A549 (cell line): Measurements from ENCODE around the gene TASOR2. TPM values are rescaled to one million over a fixed set of nuclear protein-coding genes. Genes with fewer than 3 reads are reported as not detected.

Experiments used
- ATAC-seq, 2 experiments: fragments of 200-7000 bp in 1 of 2; fragments of >200 bp in 1 of 2; cut with Nextera tagmentation in 1 of 2; cut with Tn5 transposase in 1 of 2; 3 replicates each; pipeline versions ENCODE4 v1.8.0 to v1.9.1; 2018 to 2020; ENCODE audit warnings: mild to moderate bottlenecking in 1 of 2, moderate library complexity in 1 of 2
- CTCF ChIA-PET: fragments of 300-600 bp; sonication (Branson Sonifier 250); formaldehyde crosslinking; extraction: SDS; loops from one replicate; lab custom pipeline; 2021; ENCODE audit warnings: antibody characterized with exemption, inconsistent platforms; lab: Yijun Ruan, JAX
- POLR2A ChIA-PET: fragments of 350-600 bp; formaldehyde crosslinking; extraction: SDS; loops from one replicate; lab custom pipeline; 2021; ENCODE audit warnings: antibody characterized with exemption, inconsistent platforms; lab: Yijun Ruan, JAX
- DNase-seq, 2 experiments: peaks; one replicate each; pipeline versions ENCODE4 v3.0.0 to v3.0.0-alpha.2; 2011 to 2016; ENCODE audit warnings: low read depth in 1 of 2, low spot score in 1 of 2
- FAIRE-seq: peaks from 2 replicates; lab custom pipeline; 2011; peaks lifted over from hg19 to GRCh38; lab: Jason Lieb, UNC
- H3K27ac ChIP-seq, 2 experiments: fragments of >200 bp; sonication (Bioruptor Twin); formaldehyde crosslinking; 3 replicates each; pipeline ENCODE4 v1.5.1; 2016 to 2017
- H3K4me1 ChIP-seq: fragments of >200 bp; sonication (Bioruptor Twin); formaldehyde crosslinking; 3 replicates; pipeline ENCODE4 v1.6.1; 2016
- H3K4me2 ChIP-seq: fragments of >200 bp; sonication (Bioruptor Twin); formaldehyde crosslinking; 3 replicates; pipeline ENCODE4 v1.6.1; 2016
- H3K4me3 ChIP-seq: fragments of >200 bp; sonication (Bioruptor Twin); formaldehyde crosslinking; 3 replicates; pipeline ENCODE4 v1.5.1; 2016
- H3K9me3 ChIP-seq: fragments of >200 bp; sonication (Bioruptor Twin); formaldehyde crosslinking; 3 replicates; pipeline ENCODE4 v1.6.1; 2016
- CHD4 ChIP-seq: fragments of 200-600 bp; sonication (generic); IDR thresholded peaks from 2 replicates; pipeline ENCODE4 v1.6.1; 2016; ENCODE audit warnings: antibody characterized with exemption, mild to moderate bottlenecking, borderline replicate concordance
- E2F6 ChIP-seq: IDR thresholded peaks from 2 replicates; pipeline ENCODE4 v1.6.1; 2012; ENCODE audit warnings: low read depth, borderline replicate concordance
- EHMT2 ChIP-seq: fragments of 200-600 bp; sonication (generic); IDR thresholded peaks from 2 replicates; pipeline ENCODE4 v1.6.1; 2016; ENCODE audit warnings: antibody characterized with exemption, low read depth, mild to moderate bottlenecking, moderate library complexity
- FOXS1 ChIP-seq: fragments of 250-450 bp; sonication (Bioruptor Pico); IDR thresholded peaks from 2 replicates; pipeline ENCODE4 v1.5.0; 2020; ENCODE audit warnings: mild to moderate bottlenecking, moderate library complexity
- HDAC2 ChIP-seq: fragments of 200-600 bp; sonication (generic); IDR thresholded peaks from 2 replicates; pipeline ENCODE4 v1.6.1; 2016
- HEYL ChIP-seq: fragments of 250-450 bp; sonication (Bioruptor Pico); IDR thresholded peaks from 2 replicates; pipeline ENCODE4 v1.8.0; 2021; ENCODE audit warnings: mild to moderate bottlenecking, moderate library complexity
- HOXB13 ChIP-seq: fragments of 250-450 bp; sonication (Bioruptor Pico); IDR thresholded peaks from 2 replicates; pipeline ENCODE4 v1.5.0; 2020; ENCODE audit warnings: low read depth, mild to moderate bottlenecking, moderate library complexity
- JUN ChIP-seq, 2 experiments: fragments of >200 bp; sonication (Bioruptor Twin); formaldehyde crosslinking; IDR thresholded peaks; 2 replicates in 1 of 2; 3 replicates in 1 of 2; pipeline ENCODE4 v1.6.1; 2016 to 2017
- JUNB ChIP-seq: fragments of >200 bp; sonication (Bioruptor Twin); formaldehyde crosslinking; IDR thresholded peaks from 2 replicates; pipeline ENCODE4 v1.6.1; 2016
- KDM1A ChIP-seq: fragments of 200-600 bp; sonication (generic); IDR thresholded peaks from 2 replicates; pipeline ENCODE4 v1.6.1; 2016; ENCODE audit warnings: low read depth, mild to moderate bottlenecking
- MAFK ChIP-seq: fragments of 450-650 bp; IDR thresholded peaks from 2 replicates; pipeline ENCODE4 v1.6.1; 2014; ENCODE audit not compliant: partially characterized antibody
- NPAS2 ChIP-seq: fragments of 250-450 bp; sonication (Bioruptor Pico); IDR thresholded peaks from 2 replicates; pipeline ENCODE4 v1.8.0; 2022; ENCODE audit warnings: mild to moderate bottlenecking, moderate library complexity, borderline replicate concordance
- PHF8 ChIP-seq: fragments of 200-600 bp; sonication (generic); IDR thresholded peaks from 2 replicates; pipeline ENCODE4 v1.6.1; 2016; ENCODE audit warnings: low read depth, mild to moderate bottlenecking, antibody characterized with exemption, moderate library complexity, borderline replicate concordance
- POLR2A ChIP-seq: IDR thresholded peaks from 2 replicates; pipeline ENCODE4 v1.6.1; 2012; ENCODE audit warnings: mild to moderate bottlenecking, low read length
- POLR2AphosphoS2 ChIP-seq: conservative IDR thresholded peaks from 2 replicates; pipeline ENCODE4 v1.6.1; 2012; ENCODE audit warnings: low read length, improper control_type of control experiment, inconsistent platforms
- RNF2 ChIP-seq: fragments of 200-600 bp; sonication (generic); IDR thresholded peaks from 2 replicates; pipeline ENCODE4 v1.6.1; 2016; ENCODE audit warnings: low read depth, mild to moderate bottlenecking, antibody characterized with exemption, moderate library complexity, borderline replicate concordance
- SMC3 ChIP-seq: fragments of >200 bp; sonication (Bioruptor Twin); formaldehyde crosslinking; IDR thresholded peaks from 3 replicates; pipeline ENCODE4 v1.6.1; 2018; ENCODE audit warnings: inconsistent platforms
- ZFP36 ChIP-seq: fragments of 450-650 bp; IDR thresholded peaks from 2 replicates; pipeline ENCODE4 v1.6.1; 2014; ENCODE audit warnings: borderline replicate concordance; ENCODE audit not compliant: partially characterized antibody
- ZSCAN20 ChIP-seq: fragments of 250-450 bp; sonication (Bioruptor Pico); IDR thresholded peaks from 2 replicates; pipeline ENCODE4 v1.8.0; 2022; ENCODE audit warnings: mild to moderate bottlenecking, moderate library complexity
- WGBS: methylation state at CpG from one replicate; pipeline ENCODE4 v1.1.6; 2017; ENCODE audit errors: missing lambda C conversion rate; 5-methylcytosine and 5-hydroxymethylcytosine counted together
- polyA plus RNA-seq, 4 experiments: library from polyadenylated mRNA; depleted of rRNA in 3 of 4; stranded (reverse); fragments of >200 nt; fragmentation: RNase III in 1 of 4; extraction: RNeasy Plus Mini Kit Qiagen cat#74134 plus additional on column Dnase treatment in 1 of 4; gene quantifications; 2 replicates in 3 of 4; 3 replicates in 1 of 4; pipeline ENCODE4 v1.2.3, GENCODE V29; 2011 to 2017
- TF ChIP-seq, protein P1 (sequence below): IDR thresholded peaks from 2 replicates; pipeline ENCODE4 v1.6.1; 2012

Gene TASOR2
- polyA plus RNA-seq, 2 of the 4 experiments (the other 2 are of a cell fraction) = 27.0 to 96.7 TPM

DNA sequence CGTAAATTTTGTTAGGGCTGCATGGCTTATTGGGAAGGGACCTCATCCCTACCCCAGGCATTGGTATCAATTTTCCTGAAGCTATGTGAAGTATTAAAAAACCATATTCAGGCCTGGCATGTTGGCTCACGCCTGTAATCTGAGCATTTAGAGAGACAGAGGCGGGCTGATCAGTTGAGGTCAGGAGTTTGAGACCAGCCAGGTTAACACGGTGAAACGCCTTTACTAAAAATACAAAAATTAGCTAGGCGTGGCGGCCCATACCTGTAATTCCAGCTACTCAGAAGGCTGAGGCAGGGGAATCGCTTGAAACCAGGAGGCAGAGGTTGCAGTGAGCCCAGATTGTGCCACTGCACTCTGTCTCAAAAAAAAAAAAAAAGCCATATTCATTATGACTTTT is 7.1 kb downstream of the TASOR2 start:
- Histone ChIP-seq H3K9me3 (no peaks in the 10 kb centered on the region), H3K4me2 (peak overlapping the region; percentile 90), H3K27ac (peak overlapping the region in 1 of 2 experiments; percentile 91; a peak in 4 of 6 replicates), H3K4me1 (peaks cover 32% of the 10 kb centered on the region; the same call in 2 of the 3 replicates), H3K4me3 (peak overlapping the region; percentile 51; the same call in 2 of the 3 replicates)
- CTCF ChIA-PET = interaction anchor here (1.0 to 2.4 kb wide), 5 partner anchors 9 to 876 kb away, joined by 3 to 10 read pairs (median 6); no protein-coding TSS in a partner anchor
- no peak for TF ChIP-seq JUNB
- TF ChIP-seq POLR2AphosphoS2 = no peak
- TF ChIP-seq ZSCAN20 (CRISPR knock-in tag) = no peak
- no peak for TF ChIP-seq SMC3
- TF ChIP-seq FOXS1 = no peak
- no peak for TF ChIP-seq POLR2A
- no peak for TF ChIP-seq E2F6
- no peak for TF ChIP-seq PHF8
- POLR2A ChIA-PET = interaction anchor here (0.6 kb wide), 1 partner anchor 18 kb away, joined by 3 read pairs; no protein-coding TSS in a partner anchor
- DNase-seq (no peak), ATAC-seq (no peak), FAIRE-seq (no peak)
- 63% methylated on average over 8 of the region's 8 CpGs for WGBS

DNA sequence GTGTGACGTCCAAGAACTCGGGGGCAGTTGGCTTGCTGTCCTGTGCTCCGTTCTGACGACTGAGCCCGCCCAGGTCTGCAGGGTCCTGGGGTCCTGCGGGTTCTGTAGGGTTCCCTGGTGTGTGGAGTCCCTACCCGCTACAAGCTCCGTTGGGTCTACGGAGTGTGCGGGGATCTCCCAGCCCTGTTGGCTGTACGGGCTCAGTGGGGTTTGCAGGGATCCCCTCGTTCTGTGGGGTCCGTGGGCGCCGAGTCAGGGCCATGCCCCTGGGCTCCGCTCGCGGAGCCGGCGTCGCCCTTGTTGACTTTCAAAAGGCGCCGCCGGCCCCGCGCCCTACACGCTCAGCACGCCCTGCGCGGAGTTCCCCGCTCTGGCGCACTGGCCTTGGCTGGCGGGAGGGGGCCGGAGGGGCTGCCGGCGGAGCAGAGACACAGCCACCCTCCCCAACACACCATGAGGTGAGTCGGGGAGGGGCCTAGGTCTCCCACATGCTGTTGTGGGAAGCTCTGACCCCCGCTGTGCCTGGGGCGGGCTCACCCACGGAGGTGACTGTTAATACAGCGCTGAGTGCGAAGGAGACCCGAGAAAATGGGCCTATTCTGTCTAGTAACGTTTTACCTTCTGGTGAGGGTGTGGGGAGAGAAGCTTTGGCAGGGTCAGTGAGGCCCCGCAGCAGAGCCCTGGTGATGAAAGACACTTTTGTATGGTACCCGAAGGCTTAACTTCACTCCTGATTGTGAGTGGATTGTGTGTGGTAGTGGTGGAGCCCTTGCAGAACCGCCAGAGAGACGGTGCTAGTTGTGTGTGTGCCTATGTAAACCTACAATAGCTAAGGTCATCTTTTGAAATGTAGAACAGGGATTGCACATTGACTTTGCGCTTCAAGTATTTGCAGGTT is 8.1 kb downstream of the TASOR2 start:
- ChIA-PET CTCF (interaction anchor here (0.8 to 2.4 kb wide), 6 partner anchors 10 to 877 kb away, joined by 3 to 10 read pairs (median 5); no protein-coding TSS in a partner anchor), POLR2A (interaction anchor here (0.6 to 1.3 kb wide), 2 partner anchors 8 to 17 kb away, joined by 3 to 5 read pairs; partner anchors contain the start of gene TASOR2)
- H3K9me3 ChIP-seq = no peaks in the 10 kb centered on the region
- FAIRE-seq = no peak
- peak; percentile 18 to 55 for DNase-seq
- H3K27ac ChIP-seq = peak overlapping the region; percentile 67 to 91
- peak overlapping the region; percentile 51 for H3K4me3 ChIP-seq
- peaks cover 24% of the 10 kb centered on the region; the same call in 2 of the 3 replicates for H3K4me1 ChIP-seq
- WGBS = 6% methylated on average over 29 of the region's 49 CpGs
- ATAC-seq = peak; percentile 91 to 92
- peak overlapping the region; percentile 90 for H3K4me2 ChIP-seq
- TF ChIP-seq E2F6 = peak; percentile 58; the same call in 1 of the 2 replicates
- TF ChIP-seq PHF8 = peak; percentile 10; the same call in 1 of the 2 replicates
- no peak for TF ChIP-seq NPAS2
- no peak for TF ChIP-seq HDAC2
- TF ChIP-seq CHD4 = no peak
- TF ChIP-seq MAFK = no peak
- 0 out of 5 replicates have a peak, but pooled peaks of 1 of the 2 experiments have one; percentile 23 for TF ChIP-seq JUN (IDR thresholded peaks at IDR 0.05)
- no peak for TF ChIP-seq RNF2
- no peak for TF ChIP-seq HOXB13
- no peak for TF ChIP-seq SMC3
- TF ChIP-seq HEYL (CRISPR knock-in tag) = no peak
- TF ChIP-seq, protein P1, sequence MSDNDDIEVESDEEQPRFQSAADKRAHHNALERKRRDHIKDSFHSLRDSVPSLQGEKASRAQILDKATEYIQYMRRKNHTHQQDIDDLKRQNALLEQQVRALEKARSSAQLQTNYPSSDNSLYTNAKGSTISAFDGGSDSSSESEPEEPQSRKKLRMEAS = peak; percentile 78
- TF ChIP-seq KDM1A = no peak

DNA sequence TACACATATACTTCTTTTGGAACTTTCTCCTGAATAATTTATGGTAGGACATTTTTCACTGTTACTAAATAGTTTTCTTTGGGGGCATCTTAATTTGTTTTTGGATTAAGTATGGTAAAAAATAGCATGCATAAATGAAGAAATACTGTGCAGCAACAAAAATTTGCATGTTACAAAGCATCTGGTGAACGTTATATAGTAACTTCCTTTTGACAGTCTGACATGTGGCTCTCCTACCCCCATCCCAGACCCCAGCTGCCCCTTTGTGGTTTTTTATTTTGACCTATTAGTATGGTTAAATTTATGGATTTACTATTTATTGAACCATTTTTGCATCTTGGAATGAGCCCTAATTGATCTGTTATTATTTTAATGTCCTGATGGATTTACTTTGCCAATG is 9.9 kb downstream of the TASOR2 start:
- Histone ChIP-seq H3K4me1 (peaks cover 24% of the 10 kb centered on the region; the same call in 2 of the 3 replicates), H3K4me3 (no peak overlapping the region), H3K4me2 (no peak overlapping the region), H3K9me3 (no peaks in the 10 kb centered on the region), H3K27ac (no peak overlapping the region)
- 86% methylated on average over 1 of the region's 1 CpG for WGBS
- FAIRE-seq = peak; percentile 32
- ATAC-seq = no peak
- TF ChIP-seq POLR2A = no peak
- no peak for TF ChIP-seq EHMT2
- no peak for TF ChIP-seq ZFP36
- ChIA-PET POLR2A (no interaction called here), CTCF (no interaction called here)
- DNase-seq = no peak
